Embryonic facial prominence (tissue), 1 donor: Measurements from ENCODE around the gene SMAD3.

Experiments
- DNase-seq: peaks from one replicate; pipeline ENCODE4 v3.0.0-alpha.2; 2016; ENCODE audit errors: extremely low spot score

Gene SMAD3

DNA sequence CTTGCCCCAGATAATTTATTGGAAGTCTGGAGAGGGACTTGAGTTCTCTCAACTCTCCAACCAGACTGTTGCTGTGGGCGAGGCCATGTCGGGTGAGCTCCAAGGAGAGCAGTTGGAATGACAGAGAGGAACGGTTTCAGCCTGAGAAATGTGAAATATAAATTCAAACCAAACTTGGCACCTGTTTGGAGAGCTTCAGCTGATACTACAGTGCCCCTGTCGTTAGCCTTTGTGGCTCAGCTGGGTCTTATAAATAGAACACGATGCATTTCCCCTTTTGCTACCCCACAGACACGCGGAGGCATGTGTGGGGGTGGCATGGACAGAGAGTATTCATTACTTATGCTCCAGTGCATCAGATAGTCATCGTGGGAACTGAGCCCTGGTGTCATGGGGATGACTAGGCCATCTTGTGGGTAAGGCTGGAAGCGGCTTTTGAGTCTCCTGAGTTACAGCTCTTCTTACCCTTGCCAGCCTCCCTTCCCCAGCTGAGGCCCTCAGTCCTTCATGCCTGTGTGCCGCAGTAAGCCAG is 15.6 kb downstream of the SMAD3 start:
- no peak for DNase-seq

GRCh38 chr15:67082007-67082536 is 16.7 kb downstream of the SMAD3 start:
- no peak for DNase-seq

DNA sequence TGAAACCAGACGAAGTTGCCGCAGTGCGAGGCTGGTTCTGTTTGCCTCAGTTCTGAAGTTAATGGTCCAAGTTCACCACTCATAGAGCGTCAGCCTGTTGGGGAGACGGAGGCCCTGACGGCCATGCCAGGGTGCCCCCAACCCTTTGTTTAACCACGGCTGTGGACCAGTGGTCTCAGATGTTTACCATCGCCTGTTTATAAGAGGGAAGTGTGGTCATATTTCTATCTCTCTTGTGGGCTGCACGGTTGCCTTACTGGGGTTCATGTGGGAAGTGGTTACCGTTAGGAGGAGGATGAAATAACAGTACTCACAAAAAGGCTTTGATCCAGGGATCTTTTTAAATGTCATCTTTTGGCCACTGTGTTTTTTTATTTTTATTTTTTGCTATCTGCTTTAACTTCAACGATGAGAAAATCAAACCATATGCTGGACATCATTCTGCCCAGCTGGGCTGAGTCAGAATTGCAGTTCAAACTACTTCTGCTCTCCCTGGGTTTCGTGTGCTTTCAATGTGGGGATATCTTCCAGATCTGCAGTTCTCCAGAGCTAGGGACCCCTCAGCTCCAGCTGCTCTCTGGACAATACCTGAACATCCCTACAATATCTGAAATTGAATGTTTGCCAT is 17.8 kb downstream of the SMAD3 start:
- no peak for DNase-seq

GRCh38 chr15:67084561-67084960 is 19.2 kb downstream of the SMAD3 start:
- DNase-seq: no peak

DNA sequence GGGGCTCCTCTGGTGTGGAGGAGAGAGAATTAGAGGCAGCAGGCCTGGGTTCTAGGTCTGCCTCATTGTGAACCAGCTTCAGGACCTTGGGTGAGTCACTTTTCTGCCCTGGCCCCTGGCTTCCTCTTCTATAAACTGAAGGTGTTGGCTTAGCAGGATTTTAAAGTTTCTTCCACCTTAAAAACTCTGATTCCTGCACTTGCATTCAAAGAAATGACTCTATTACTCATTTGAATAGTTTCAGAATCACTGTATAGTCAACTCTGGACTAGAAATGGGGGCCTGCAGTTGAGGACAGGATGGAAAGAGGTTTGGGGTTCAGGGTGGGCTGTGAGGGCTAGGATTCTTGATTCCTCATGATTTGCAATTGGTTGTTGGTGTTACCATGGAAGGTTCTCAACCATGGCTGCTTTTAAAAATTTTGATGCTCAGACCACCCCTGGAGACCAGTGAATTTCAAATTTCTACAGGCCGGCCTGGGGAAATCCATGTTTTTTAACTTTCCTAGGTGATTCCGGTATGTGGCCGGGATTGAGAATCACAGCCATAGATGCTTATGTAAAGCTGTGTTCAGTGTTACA is 19.9 kb downstream of the SMAD3 start:
- DNase-seq: no peak

DNA sequence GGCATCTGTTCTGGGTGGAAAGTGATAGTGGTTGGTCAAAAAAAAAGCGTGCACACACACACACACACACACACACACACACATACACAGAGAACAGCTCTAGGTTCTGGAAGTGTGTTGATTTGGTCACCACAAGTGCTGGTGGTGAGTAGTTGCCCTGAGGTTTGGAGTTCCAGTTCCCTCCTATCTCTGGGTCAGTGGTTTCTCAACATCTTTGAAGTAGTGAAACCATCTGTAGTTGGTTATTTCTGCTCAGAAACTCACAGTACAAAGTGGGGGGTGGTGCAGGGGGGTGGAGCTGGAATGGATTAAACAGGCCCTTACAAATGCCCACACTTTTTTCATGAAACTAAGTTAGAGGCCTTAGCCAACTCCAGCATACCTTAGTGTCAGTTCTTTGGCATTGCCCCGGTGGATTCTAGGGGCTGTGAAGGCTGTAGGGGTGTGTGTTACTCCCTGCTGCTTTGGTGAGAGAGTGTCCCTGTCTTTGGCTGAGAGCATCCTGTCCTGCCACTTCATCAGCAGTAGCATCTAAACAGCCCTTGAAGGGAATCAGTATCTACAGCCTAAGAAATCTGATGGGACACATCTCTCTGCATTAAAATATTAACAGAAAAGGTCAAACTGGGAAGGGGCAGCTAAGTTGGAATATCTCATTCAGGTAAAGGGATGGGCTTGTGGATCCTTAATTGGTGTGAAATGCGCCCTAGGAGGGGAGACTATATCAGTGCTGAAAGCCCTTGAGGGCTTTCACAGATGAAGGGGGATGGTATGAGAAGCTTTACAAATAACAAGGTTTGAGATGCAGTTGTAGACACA is 20.6 kb downstream of the SMAD3 start:
- no peak for DNase-seq

GRCh38 chr15:67086637-67086914 is 21.2 kb downstream of the SMAD3 start:
- DNase-seq: no peak

- DNase-seq: no peak
These were observed 22.2 kb downstream of the SMAD3 start for GRCh38 chr15:67087507-67088172.

GRCh38 chr15:67089217-67090193 is 24.1 kb downstream of the SMAD3 start:
- no peak for DNase-seq

GRCh38 chr15:67090297-67091070 is 25.1 kb downstream of the SMAD3 start:
- no peak for DNase-seq

DNA sequence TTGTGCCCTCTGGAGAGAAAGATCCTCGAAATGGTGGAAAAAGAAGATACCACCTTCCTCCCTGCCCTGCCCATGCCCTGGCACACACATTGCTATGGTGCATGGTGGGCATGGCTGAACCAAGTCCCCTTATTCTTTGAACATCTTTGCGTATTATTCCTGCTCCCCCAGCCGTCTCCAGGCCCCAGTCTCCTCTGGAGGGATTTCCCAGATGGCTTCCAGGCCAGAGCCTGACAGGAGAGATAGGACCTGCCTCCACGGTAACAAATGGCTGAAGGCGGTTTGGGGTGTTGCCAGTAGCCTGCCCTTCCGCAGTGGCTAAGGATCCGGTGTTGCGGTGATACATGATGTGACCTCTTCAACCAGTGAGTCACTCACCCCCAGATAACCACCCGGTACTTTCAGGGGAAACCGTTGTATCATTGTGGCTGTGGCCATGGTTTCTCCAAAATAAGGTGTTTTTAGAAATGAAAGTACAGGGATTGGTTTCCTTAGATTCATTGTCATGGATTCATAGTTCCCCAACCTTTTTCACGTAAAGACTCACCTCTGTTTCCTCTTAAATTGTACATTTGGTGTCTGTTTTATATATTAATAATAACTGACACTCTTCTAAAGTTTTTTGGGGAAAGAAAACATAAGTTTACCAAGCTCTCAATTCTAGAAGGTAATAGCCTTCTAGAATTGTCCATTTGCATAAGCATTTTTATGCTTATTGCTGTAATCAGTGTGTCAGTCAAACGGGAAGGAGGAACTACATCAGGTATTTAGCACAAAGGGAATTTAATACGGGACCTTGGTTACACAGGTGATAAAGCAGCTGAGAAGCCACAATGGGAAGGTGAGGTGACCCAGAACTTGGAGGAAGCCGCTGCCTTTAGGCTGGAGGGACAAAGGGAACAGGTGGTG is 25.9 kb downstream of the SMAD3 start:
- DNase-seq: no peak

DNA sequence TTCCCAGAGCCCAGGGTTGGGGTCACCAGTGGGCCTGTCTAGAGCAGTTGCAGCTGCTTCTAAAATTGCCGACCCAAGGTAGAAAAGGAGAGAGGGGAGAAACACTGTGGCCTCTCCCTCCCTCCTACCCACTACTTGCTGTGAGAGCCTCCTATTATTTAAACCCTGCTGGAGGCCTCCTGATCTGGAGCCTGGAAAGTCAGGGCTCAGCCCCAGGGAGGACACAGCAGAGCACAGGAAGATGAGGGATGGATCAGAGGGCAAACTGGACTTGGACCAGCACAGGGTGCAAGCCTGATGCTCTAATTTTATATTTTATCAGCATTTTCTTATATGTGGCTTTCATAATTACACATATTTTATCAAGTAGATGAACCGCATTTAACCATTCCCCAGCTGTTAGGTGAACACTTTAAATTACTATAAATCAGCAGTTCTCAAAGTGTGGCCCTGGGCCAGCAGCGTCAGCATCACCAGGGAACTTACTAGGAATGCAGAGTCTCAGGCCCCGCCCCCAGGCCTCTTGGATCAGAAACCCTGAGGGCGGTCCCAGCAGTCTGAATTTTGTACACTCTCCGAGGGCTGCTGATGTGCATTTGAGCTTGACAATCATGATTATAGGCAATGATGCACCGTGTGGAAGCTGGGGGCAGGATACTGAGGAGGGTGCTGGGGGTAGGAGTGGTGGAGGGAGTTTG is 26.7 kb downstream of the SMAD3 start:
- DNase-seq: no peak

DNA sequence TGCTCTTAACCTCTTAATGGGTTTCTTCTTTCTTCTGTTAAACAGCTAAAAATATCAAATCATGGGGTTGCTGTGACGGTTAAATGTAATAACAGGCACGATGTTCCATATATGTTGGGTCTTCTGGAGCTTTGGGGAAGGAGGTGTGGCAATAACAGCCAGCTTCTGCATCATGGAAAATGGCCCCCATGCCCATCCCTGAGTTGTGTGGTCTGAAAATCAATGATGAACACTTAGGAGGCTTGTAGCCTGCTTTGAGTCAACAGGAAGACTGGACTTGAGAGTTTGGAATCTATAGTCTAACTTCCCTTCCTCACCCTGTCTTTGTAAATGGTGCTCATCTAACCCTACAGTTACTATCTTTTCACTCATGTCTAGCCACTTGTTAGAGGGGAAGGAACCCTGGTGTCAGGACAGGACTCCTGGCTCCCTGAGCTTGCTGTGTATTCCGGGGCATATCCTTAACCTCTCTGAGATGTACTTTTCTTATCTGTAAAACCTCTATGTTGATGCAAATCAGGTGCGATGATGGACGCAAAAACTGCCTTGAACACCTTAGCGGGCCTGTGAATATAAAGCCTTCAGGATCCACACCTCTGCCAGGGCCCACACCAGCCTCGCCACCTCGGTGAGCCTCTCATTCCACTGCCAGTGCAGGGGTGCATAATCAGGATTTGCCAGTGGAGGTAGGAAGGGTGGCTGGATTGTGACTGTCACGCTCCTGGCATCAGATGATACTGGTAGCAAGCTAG is 27.5 kb downstream of the SMAD3 start:
- DNase-seq: no peak

DNA sequence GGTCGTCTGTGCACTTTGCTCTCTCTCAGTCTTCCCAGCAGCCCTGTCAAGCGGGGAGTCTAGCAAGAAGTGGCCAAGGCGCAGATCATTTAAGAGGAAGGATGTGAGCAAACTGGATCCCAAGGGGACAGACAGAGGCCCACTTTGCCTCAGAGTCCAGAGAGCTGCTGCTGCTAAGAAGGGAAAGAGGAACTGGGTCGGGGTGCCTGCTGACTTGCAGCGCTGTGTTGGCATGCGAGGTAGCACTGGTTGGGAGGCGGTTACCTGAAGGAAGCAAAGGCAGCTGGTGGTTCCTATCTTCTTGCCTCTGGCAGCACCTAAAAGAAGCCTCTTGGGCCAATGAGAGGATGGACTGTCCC is 28.1 kb downstream of the SMAD3 start:
- DNase-seq: no peak

DNA sequence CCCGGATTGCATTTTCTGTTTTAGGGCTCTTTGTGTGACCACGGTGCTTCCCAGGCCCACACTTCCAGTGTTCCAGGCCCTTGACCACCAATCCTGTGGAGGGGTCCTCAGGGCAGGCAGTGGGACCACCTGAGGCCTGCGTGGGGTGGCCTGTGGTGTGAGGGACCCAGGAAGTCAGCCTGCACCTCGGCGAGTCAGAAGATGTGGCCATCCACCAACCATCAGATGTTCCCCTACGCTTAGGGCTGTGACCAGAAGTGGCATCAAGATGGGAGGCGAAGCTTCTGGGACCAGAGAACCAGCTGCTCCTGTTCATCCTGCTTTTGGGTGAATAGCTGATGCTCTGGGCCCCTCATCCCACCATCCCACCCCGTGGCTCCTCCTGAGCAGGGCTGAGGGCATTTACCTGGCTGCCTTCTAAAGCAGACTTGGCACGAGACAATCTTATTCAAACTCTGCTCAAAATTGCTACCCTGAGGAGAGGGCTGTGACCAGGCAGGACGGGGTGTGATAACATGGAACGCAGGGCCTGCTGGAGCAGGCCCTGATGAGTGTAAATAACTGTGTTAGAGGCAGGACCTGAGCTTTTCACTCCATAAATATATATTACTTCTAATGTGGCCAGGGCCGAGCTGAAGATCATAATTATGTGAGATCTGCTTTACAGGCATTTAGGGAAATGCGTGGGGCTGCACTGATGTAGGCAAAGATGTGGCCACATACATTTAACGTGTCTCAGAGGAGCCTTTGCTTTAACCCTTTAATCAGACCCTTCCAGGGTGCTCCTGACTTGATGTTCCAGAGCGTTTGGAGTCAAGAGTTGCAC is 28.8 kb downstream of the SMAD3 start:
- DNase-seq: no peak

GRCh38 chr15:67095912-67096311 is 30.5 kb downstream of the SMAD3 start:
- no peak for DNase-seq
